ENCODE measurements around the gene LENG8.
"Not testable (repeated sequence)": the region's sequence is repeated elsewhere in the genome, so short reads cannot be mapped to it uniquely, and the experiment has no call there.

DNA sequence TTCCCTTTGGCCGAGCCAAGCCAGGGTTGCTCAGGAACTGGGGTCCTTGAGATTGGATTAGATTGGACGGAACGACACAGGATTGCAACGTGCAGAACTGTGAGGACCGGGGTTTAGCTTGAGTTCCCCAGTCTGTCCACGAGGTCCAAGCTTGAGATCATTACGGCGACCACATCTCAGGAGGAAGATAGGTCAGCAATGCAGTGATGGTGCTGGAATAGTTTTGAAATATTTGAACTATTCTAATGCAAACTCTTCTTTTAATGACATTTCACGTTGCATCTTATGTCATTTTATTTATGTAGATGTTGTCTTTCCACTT lies 49.4 kb downstream of the LENG8 start:
- TF ChIP-seq EZH2 (IDR thresholded peaks at IDR 0.05; ENCODE audit: borderline replicate concordance, low read depth, low read length, severe bottlenecking), result not testable (repeated sequence)
- TF ChIP-seq, protein P1, sequence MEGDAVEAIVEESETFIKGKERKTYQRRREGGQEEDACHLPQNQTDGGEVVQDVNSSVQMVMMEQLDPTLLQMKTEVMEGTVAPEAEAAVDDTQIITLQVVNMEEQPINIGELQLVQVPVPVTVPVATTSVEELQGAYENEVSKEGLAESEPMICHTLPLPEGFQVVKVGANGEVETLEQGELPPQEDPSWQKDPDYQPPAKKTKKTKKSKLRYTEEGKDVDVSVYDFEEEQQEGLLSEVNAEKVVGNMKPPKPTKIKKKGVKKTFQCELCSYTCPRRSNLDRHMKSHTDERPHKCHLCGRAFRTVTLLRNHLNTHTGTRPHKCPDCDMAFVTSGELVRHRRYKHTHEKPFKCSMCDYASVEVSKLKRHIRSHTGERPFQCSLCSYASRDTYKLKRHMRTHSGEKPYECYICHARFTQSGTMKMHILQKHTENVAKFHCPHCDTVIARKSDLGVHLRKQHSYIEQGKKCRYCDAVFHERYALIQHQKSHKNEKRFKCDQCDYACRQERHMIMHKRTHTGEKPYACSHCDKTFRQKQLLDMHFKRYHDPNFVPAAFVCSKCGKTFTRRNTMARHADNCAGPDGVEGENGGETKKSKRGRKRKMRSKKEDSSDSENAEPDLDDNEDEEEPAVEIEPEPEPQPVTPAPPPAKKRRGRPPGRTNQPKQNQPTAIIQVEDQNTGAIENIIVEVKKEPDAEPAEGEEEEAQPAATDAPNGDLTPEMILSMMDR (IDR thresholded peaks at IDR 0.05; ENCODE audit: borderline replicate concordance, extremely low read depth, low read length, poor library complexity, severe bottlenecking), result not testable (repeated sequence)
